ENCODE data around the gene KIAA1671.

GRCh38 chr22:24997023-24997422 lies 44.5 kb downstream of the KIAA1671 start:
- TF ChIP-seq, protein P1, sequence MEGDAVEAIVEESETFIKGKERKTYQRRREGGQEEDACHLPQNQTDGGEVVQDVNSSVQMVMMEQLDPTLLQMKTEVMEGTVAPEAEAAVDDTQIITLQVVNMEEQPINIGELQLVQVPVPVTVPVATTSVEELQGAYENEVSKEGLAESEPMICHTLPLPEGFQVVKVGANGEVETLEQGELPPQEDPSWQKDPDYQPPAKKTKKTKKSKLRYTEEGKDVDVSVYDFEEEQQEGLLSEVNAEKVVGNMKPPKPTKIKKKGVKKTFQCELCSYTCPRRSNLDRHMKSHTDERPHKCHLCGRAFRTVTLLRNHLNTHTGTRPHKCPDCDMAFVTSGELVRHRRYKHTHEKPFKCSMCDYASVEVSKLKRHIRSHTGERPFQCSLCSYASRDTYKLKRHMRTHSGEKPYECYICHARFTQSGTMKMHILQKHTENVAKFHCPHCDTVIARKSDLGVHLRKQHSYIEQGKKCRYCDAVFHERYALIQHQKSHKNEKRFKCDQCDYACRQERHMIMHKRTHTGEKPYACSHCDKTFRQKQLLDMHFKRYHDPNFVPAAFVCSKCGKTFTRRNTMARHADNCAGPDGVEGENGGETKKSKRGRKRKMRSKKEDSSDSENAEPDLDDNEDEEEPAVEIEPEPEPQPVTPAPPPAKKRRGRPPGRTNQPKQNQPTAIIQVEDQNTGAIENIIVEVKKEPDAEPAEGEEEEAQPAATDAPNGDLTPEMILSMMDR (IDR thresholded peaks at IDR 0.05): no peak
- no peak for TF ChIP-seq POLR2AphosphoS5 (IDR thresholded peaks at IDR 0.05)
- no peak for TF ChIP-seq POLR2A (IDR thresholded peaks at IDR 0.05)
